Lower leg skin (tissue), 3 donors: Measurements from ENCODE around the gene MESD.

ENCODE experiments used
- CTCF ChIP-seq, 3 donors: fragments of 450-650 bp; IDR thresholded peaks; one replicate each; pipeline ENCODE4 v1.5.1; 2016; ENCODE audit warnings: antibody characterized with exemption in 3 of 3, mild to moderate bottlenecking in 3 of 3, moderate library complexity in 2 of 3
- POLR2A ChIP-seq, 2 donors: fragments of 450-650 bp; IDR thresholded peaks; one replicate each; pipeline ENCODE4 v1.6.1; 2016 to 2017; ENCODE audit warnings: antibody characterized with exemption in 2 of 2, mild to moderate bottlenecking in 1 of 2, moderate library complexity in 1 of 2

GRCh38 chr15:80972276-80972675, 17.3 kb downstream of the MESD start:
- TF ChIP-seq POLR2A (IDR thresholded peaks at IDR 0.05) (no peak), CTCF (IDR thresholded peaks at IDR 0.05) (no peak)
